NCI-H82 treated with DMSO at 0.1 percent for 48 hours (cell line): ENCODE results near the gene RAB41.
A peak's percentile ranks its signal among the peaks of the same experiment; 100 is the strongest.
"Not testable (repeated sequence)": the region's sequence is repeated elsewhere in the genome, so short reads cannot be mapped to it uniquely, and the experiment has no call there.

Experiments
- DNase-seq: peaks from one replicate; lab custom pipeline; 2025; ENCODE audit not compliant: unreplicated experiment; lab: John Stamatoyannopoulos, UW

Gene RAB41

DNA sequence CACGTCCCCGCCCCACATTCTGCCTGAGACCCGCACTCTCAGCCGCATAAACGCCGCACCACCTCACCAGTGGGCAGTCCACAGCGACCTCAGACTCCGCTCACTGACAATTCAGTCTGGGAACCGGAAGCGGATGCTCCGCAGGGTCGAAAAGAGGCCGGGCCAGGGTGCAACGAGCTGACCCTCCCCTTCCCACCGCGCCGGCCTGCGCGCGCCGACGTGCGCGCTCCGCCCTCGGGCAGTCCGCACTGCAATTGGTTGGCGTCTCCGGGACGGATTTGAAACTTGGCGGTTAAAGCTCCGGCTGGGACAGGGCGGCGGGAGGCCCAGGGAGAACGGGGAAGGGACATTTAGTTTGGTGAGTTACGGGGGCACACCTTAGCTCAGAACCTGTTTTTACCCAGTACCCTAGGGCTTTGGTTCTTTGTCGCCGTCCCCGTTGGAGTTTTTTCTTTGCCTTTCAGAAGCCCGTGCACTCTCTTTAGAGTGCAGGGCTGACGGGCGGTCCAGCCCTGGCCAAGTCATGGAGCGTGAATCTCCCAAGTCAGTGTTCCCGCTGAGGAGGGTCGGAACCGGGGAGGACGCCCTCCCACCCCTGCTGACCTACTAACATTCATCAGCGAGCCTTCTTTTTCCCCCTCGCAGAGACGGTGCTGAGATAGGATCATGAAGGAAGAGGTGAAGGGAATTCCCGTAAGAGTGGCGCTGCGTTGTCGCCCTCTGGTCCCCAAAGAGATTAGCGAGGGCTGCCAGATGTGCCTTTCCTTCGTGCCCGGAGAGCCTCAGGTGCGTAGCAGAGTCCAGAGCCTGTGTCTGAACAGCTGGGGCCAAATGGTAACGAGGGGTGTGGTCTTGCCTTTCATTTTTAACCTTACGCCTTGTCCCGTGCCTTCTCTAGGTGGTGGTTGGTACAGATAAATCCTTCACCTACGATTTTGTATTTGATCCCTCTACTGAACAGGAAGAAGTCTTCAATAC, 8.1 kb downstream of the RAB41 start, which contains the start of the genes KIF4A and PDZD11:
KIF4A (plus strand) TSS at position 312 of the 978 bp plus-strand sequence; CDS start at position 667, 355 bp downstream.
PDZD11 (minus strand) TSS at position 135 of the 978 bp plus-strand sequence. CDS start 586 bp downstream, outside the sequence.
- peak; percentile 66 for DNase-seq

DNA sequence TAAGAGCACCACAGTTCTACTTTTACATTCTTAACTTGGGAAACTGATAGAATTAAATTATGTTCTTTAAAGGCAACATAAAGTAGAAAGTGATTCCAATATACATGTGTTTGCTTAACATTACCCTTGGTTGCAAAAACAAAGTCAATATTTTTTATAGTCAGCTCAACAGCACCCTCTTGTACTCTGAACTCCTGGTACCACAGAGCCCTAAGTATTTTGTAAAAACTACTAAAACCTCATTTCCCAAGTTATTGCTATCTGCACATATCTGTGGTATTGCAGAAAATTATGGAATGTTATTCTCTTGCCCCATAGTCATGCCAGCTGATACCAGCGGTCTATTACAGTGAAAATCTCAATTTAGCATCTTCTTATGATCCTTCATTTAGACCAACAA, 10.8 kb downstream of the RAB41 start:
- DNase-seq: no peak

GRCh38 chrX:70293621-70294020, 11.6 kb downstream of the RAB41 start:
- no peak for DNase-seq

GRCh38 chrX:70301716-70302115, 19.7 kb downstream of the RAB41 start:
- no peak for DNase-seq

- no peak for DNase-seq
Observed at GRCh38 chrX:70313503-70313902, 31.5 kb downstream of the RAB41 start.

DNA sequence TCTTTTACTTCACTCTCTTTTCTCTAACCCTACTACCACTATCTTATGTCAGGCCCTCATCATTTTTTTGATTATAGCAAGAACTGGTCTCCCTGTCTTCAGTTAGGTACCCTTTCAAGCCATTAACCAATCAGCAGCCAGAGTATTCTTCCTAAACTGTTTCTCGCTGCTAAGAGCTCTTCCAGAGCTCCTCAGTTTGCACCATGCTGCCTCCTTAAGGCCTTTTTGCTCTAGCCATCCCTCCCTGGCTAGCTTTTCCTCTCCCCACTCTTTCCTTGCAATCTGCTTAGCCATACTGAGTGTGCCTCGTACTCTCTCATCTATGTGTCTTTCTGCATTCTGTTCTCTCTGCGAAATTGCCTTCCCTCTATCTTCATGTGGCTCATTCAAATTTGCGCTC, 40.8 kb downstream of the RAB41 start:
- peak; percentile 26 for DNase-seq

GRCh38 chrX:70323628-70324027, 41.7 kb downstream of the RAB41 start:
- not testable (repeated sequence) for DNase-seq

GRCh38 chrX:70324326-70324725, 42.4 kb downstream of the RAB41 start:
- DNase-seq: no peak

GRCh38 chrX:70331161-70331560, 49.2 kb downstream of the RAB41 start:
- DNase-seq: no peak

GRCh38 chrX:70332600-70332999, 50.6 kb downstream of the RAB41 start:
- no peak for DNase-seq
